ENCODE data around the gene BLZF1.
A peak's percentile ranks its signal among the peaks of the same experiment; 100 is the strongest.
"Not testable (repeated sequence)": the region's sequence is repeated elsewhere in the genome, so short reads cannot be mapped to it uniquely, and the experiment has no call there.

BLZF1 gene

DNA sequence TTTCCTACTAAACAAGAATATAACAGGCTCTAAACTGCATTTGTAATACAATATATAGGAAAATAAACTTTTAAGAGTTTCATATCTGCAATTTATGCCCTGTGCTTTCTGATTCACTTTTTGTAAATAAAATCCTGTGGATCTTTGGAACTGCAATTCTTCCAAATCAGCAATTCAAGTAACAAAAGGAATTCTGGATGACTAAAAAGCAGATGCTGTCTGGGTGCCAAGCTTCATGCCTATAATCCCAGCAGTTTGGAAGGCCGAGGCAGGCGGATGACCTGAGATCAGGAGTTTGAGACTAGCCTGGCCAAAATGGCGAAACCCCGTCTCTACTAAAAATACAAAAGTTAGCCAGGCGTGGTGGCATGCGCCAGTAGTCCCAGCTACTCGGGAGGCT is 6.7 kb upstream of the BLZF1 start:
- no peak for FAIRE-seq

DNA sequence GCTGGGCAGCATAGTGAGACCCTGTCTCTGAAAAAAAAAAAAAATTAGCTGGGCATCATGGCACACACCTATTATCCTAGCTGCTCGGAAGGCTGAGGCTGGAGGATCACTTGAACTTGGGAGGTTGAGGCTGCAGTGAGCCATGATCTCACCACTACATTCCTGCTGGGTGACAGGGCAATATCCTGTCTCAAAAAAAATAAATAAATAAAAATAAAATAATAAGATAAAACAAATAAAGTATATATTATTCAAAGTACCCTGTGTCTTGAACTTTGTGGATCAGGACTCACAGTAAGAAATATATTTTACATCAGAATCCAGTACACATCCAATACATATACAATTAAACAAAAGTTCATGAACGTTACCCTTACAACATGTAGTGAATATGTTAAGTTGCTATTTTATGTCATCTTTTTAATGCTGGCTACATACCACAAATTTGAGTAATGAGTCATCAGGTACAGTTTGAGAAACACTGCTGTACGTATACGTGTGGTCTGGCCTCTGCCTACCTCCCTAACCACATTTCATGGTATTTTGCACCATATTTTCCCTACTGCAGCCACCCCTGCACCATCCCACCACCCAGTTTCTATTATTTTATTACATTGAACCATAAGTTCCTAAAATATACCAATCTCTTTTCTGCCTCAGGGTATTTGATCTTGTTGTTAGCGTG is 4.8 kb upstream of the BLZF1 start:
- no peak for FAIRE-seq

GRCh38 chr1:169364948-169365347 is 3.0 kb upstream of the BLZF1 start:
- FAIRE-seq, result no peak

DNA sequence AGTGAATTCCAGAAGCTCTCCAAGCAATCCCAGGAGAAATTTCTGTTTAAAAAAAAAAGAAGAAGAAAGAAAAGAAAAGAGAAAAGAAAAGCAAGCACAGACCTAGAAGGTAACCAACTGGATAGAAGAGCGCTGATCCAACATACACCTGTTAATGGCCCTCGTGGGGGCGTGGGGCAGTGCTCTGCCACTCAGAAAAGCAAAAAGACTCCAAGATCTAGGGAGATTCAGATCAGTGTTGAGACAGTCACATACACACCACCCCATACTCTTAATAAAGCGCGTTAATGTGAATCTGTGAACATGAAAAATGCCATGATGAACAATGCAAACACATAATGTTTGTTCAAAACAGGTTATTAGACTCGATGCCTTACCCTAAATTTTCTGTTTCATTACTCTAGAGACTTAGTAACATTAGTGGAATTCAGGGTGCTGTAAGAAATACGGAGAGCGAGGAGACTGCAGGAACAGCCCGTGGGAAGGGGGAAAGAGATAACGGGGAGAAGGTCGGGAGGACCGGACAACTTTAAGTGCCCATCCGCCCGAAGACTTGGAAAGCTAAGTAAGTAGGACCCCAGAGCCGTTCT is 804 bp upstream of the BLZF1 start:
- no peak for FAIRE-seq

- no peak for FAIRE-seq
These were observed 393 bp downstream of the BLZF1 start for GRCh38 chr1:169368406-169368769.

DNA sequence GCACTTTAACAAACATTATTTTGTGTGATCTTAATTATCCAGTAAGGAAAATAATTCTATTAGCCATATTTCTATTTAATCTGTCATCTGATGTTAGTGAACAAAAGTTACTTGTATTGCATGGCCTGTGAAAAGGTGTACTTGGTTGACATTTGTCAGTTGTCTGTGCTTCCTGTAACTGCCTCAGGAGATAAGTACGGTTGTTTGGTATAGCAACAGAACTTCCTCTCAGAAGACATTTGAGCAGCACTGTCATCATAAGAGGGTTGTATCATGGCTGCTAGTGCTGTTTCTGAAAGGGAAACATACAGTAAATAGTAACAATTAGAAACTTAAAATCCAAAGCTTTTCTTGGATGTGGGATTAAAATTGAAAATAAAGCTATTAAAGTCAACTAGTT is 3.4 kb downstream of the BLZF1 start:
- no peak for FAIRE-seq

- no peak for FAIRE-seq
These were observed 13.2 kb downstream of the BLZF1 start for GRCh38 chr1:169381162-169381561.

DNA sequence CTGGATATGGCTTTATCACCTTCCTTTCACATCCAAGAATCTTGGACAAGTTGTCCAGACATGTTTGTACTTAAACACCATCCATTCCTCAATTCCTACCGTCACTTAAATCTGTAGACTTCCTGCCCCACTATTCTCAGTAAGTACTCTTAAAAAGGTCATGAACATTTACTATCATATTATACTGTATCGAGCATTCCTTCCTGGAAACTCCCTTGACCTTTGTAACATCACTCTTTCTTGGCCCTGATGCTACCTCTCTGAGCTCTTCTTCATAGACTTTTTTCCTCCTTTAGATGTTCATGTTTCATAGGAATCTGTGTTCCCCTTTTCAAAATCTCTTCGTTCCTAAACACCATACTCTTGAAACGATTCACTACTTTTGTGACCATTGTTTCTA is 15.5 kb downstream of the BLZF1 start:
- FAIRE-seq, result no peak

GRCh38 chr1:169387399-169387798 is 19.4 kb downstream of the BLZF1 start:
- FAIRE-seq, result no peak

DNA sequence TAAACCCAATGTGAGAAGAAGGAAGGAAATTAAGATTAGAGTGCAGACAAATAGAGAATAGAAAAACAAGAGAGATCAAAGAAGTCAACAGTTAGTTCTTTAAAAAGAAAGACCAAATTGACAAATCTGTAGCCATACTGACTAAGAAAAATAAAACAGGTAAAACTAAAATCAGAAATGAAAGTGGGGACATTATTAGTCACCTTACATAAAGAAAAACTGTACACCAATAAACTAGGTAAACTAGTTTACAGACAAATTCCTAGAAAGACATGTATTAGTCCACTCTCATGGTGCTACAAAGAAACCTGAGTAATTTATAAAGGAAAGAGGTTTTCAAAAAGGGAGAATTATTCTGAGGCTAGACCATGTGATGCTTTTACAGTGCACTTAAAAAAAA is 22.3 kb downstream of the BLZF1 start:
- FAIRE-seq, result no peak

GRCh38 chr1:169392406-169392805 is 24.4 kb downstream of the BLZF1 start:
- no peak for FAIRE-seq

- no peak for FAIRE-seq
These were observed 28.0 kb downstream of the BLZF1 start for GRCh38 chr1:169395955-169396354.

DNA sequence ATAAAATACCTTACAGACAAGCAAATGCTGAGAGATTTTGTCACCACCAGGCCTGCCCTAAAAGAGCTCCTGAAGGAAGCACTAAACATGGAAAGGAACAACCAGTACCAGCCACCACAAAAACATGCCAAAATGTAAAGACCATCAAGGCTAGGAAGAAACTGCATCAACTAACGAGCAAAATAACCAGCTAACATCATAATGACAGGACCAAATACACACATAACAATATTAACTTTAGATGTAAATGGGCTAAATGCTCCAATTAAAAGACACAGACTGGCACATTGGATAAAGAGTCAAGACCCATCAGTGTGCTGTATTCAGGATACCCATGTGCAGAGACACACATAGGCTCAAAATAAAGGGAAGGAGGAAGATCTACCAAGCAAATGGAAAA is 34.6 kb downstream of the BLZF1 start:
- FAIRE-seq, result not testable (repeated sequence)

DNA sequence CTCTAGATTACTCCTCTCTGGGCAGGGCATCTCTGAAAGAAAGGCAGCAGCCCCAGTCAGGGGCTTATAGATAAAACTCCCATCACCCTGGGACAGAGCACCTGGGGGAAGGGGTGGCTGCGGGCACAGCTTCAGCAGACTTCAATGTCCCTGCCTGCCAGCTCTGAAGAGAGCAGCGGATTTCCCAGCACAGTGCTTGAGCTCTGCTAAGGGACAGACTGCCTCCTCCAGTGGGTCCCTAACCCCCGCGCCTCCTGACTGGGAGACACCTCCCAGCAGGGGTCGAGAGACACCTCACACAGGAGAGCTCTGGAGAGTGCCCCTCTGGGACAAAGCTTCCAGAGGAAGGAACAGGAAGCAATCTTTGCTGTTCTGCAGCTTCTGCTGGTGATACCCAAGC is 40.3 kb downstream of the BLZF1 start:
- not testable (repeated sequence) for FAIRE-seq

GRCh38 chr1:169414952-169415351 is 47.0 kb downstream of the BLZF1 start:
- FAIRE-seq, result peak; percentile 37

GRCh38 chr1:169421309-169421708 is 53.3 kb downstream of the BLZF1 start:
- FAIRE-seq, result no peak

- FAIRE-seq, result no peak
These were observed 58.2 kb downstream of the BLZF1 start for GRCh38 chr1:169426174-169426705.

GRCh38 chr1:169427081-169427641 is 59.2 kb downstream of the BLZF1 start, which contains the start of gene CCDC181:
Gene CCDC181 (minus strand): TSS chr1:169427474. CDS start chr1:169424927, 2,547 bp downstream.
- FAIRE-seq, result no peak
